HepG2 (cell line): ENCODE data around the gene ALPL. TPM values are rescaled to one million over a fixed set of nuclear protein-coding genes. Genes with fewer than 3 reads are reported as not detected.

ENCODE experiments used
- ATAC-seq: fragments of 200-7000 bp; cut with Tn5 transposase; 3 replicates; pipeline ENCODE4 v1.9.1; 2020; ENCODE audit warnings: mild to moderate bottlenecking, moderate library complexity
- BruUV-seq: library from RNA; stranded (reverse); fragments of 400-500 nt; replicated peaks from 2 replicates; lab custom pipeline; 2021; lab: Mats Ljungman, UMichigan
- CTCF ChIA-PET: fragments of 300-600 bp; formaldehyde crosslinking; extraction: SDS; loops from one replicate; lab custom pipeline; 2021; ENCODE audit warnings: low total read pairs, inconsistent platforms, low intra/inter-chr PET ratio; lab: Yijun Ruan, JAX
- POLR2A ChIA-PET: fragments of 350-600 bp; sonication (Branson Sonifier 250); formaldehyde crosslinking; loops from one replicate; lab custom pipeline; 2020; ENCODE audit warnings: antibody characterized with exemption, inconsistent platforms; lab: Yijun Ruan, JAX
- DNase-seq: peaks from one replicate; pipeline ENCODE4 v3.0.0-alpha.2; 2015; ENCODE audit warnings: low spot score
- FAIRE-seq: peaks from 3 replicates; lab custom pipeline; 2011; peaks lifted over from hg19 to GRCh38; lab: Jason Lieb, UNC
- H2AFZ ChIP-seq: one replicate; pipeline ENCODE4 v1.6.1; 2011; ENCODE audit warnings: low read length, inconsistent platforms
- H3K27ac ChIP-seq: fragments of 300-600 bp; 3 replicates; pipeline ENCODE4 v1.8.0; 2011; ENCODE audit warnings: mixed run types, mild to moderate bottlenecking, mixed read lengths, low read length, inconsistent platforms; ENCODE audit not compliant: insufficient read depth; ENCODE audit errors: extremely low read length
- H3K27me3 ChIP-seq, 2 experiments: fragments of 200-600 bp in 1 of 2; 2 replicates in 1 of 2; 3 replicates in 1 of 2; pipeline versions ENCODE4 v1.6.0 to v1.8.0; 2011; ENCODE audit warnings: low read length in 2 of 2, mild to moderate bottlenecking in 2 of 2, moderate library complexity in 2 of 2, inconsistent platforms in 1 of 2; ENCODE audit not compliant: insufficient read depth in 2 of 2, control insufficient read depth in 1 of 2
- H3K36me3 ChIP-seq, 2 experiments: fragments of 200-600 bp in 1 of 2; replicated peaks in 1 of 2; 2 replicates in 1 of 2; 3 replicates in 1 of 2; pipeline versions ENCODE4 v1.5.1 to v1.8.0; 2011; ENCODE audit warnings: low read length in 2 of 2, inconsistent platforms in 1 of 2; ENCODE audit not compliant: insufficient read depth in 2 of 2, control insufficient read depth in 1 of 2
- H3K4me1 ChIP-seq: 2 replicates; pipeline ENCODE4 v1.5.1; 2012; ENCODE audit warnings: low read length, inconsistent platforms; ENCODE audit not compliant: insufficient read depth
- H3K4me2 ChIP-seq: 2 replicates; pipeline ENCODE4 v1.6.0; 2011; ENCODE audit warnings: low read depth, low read length, inconsistent platforms
- H3K4me3 ChIP-seq, 3 experiments: fragments of 200-600 bp in 1 of 3; sonication (generic), shearing (Covaris generic) in 1 of 3; replicated peaks in 1 of 3; 2 replicates each; pipeline ENCODE4 v1.5.1; 2011 to 2016; ENCODE audit warnings: low read length in 3 of 3, inconsistent platforms in 2 of 3, low read depth in 2 of 3, mild to moderate bottlenecking in 2 of 3, control low read depth in 1 of 3, mixed read lengths in 1 of 3; ENCODE audit not compliant: insufficient read depth in 1 of 3
- H3K79me2 ChIP-seq: one replicate; pipeline ENCODE4 v1.6.1; 2011; ENCODE audit warnings: low read length, inconsistent platforms; ENCODE audit not compliant: insufficient read depth
- H3K9ac ChIP-seq: 2 replicates; pipeline ENCODE4 v1.6.0; 2011; ENCODE audit warnings: mild to moderate bottlenecking, low read depth, low read length, inconsistent platforms; ENCODE audit not compliant: insufficient read depth
- H3K9me3 ChIP-seq: 2 replicates; pipeline ENCODE4 v1.5.1; 2012; ENCODE audit warnings: mild to moderate bottlenecking, low read length
- H4K20me1 ChIP-seq: 2 replicates; pipeline ENCODE4 v1.6.0; 2011; ENCODE audit warnings: inconsistent platforms, mild to moderate bottlenecking, low read length, moderate library complexity; ENCODE audit not compliant: insufficient read depth
- ESRRA ChIP-seq: sonication (generic); formaldehyde crosslinking; IDR thresholded peaks from 2 replicates; pipeline ENCODE4 v1.5.1; 2020; ENCODE audit warnings: mild to moderate bottlenecking, low read depth, missing genetic modification reagents
- RXRA ChIP-seq: sonication (generic); formaldehyde crosslinking; IDR thresholded peaks from 2 replicates; pipeline ENCODE4 v1.5.1; 2020; ENCODE audit warnings: missing genetic modification reagents
- WGBS: methylation state at CpG from one replicate; pipeline ENCODE4 v1.1.6; 2017; ENCODE audit warnings: low lambda C conversion rate; 5-methylcytosine and 5-hydroxymethylcytosine counted together
- in situ Hi-C: cut with HindIII; loops from 2 replicates; pipeline ENCODE4 v1.10.0; 2017; ENCODE audit warnings: low pct_unique_long_range_greater_than_20kb; ENCODE audit not compliant: extremely low pct_ligation_motif_present
- intact Hi-C: fragments of 100-400 bp; cut with micrococcal nuclease; formaldehyde crosslinking; loops from one replicate; pipeline ENCODE4 v1.10.0; 2022; ENCODE audit not compliant: unreplicated experiment
- polyA plus RNA-seq, 8 experiments: library from polyadenylated mRNA; depleted of rRNA in 3 of 8; stranded (reverse) in 7 of 8; unstranded in 1 of 8; fragments of >200 nt; fragmentation: Illumina TruSeq in 4 of 8; extraction: Trizol in 4 of 8; gene quantifications; 2 replicates each; pipeline versions ENCODE4 v1.2.1 to v1.2.3, GENCODE V29; 2011 to 2016; ENCODE audit warnings: low read depth in 4 of 8, missing spikeins in 1 of 8, mixed read lengths in 1 of 8; ENCODE audit not compliant: insufficient read depth in 1 of 8
- total RNA-seq, 5 experiments: library from RNA; depleted of rRNA; stranded (reverse); fragments of >200 nt; fragmentation: Illumina TruSeq; extraction: Trizol; gene quantifications; 2 replicates each; pipeline ENCODE4 v1.2.3, GENCODE V29; 2016; ENCODE audit warnings: low read depth in 1 of 5
- TF ChIP-seq, protein P1 (sequence below): IDR thresholded peaks from 2 replicates; pipeline ENCODE4 v1.6.1; 2012; ENCODE audit warnings: inconsistent platforms
- TF ChIP-seq, protein P2 (sequence below): sonication (generic); formaldehyde crosslinking; IDR thresholded peaks from 2 replicates; pipeline ENCODE4 v1.4.0; 2020; ENCODE audit warnings: mild to moderate bottlenecking, missing genetic modification reagents

The ALPL gene
- total and polyA plus RNA-seq, 2 of the 13 experiments (the other 11 are each of a cell fraction or from before 2014, with no cell fraction given), result 0.12 TPM; not detected in 1

- H3K9ac ChIP-seq, result no peak overlapping the region
- intact Hi-C loops (no loop called here), in situ Hi-C loops (no loop called here)
- no TSS peak for BruUV-seq
- ChIA-PET POLR2A (no interaction called here), CTCF (no interaction called here)
- no peak overlapping the region for H2AFZ ChIP-seq
- DNase-seq (no peak), FAIRE-seq (no peak), ATAC-seq (no peak)
- H3K4me3 ChIP-seq, result no peak overlapping the region
- H3K79me2 ChIP-seq, result no peaks in the 10 kb centered on the region
- peaks cover 24% of the 10 kb centered on the region for H3K4me1 ChIP-seq
- peaks cover 0 to 9% of the 10 kb centered on the region in 2 experiments; a peak in 2 of 5 replicates for H3K27me3 ChIP-seq
- H3K9me3 ChIP-seq, result no peaks in the 10 kb centered on the region
- 40% methylated on average over 5 of the region's 5 CpGs for WGBS
- H3K4me2 ChIP-seq, result no peak overlapping the region
- no peak overlapping the region for H3K27ac ChIP-seq
- H4K20me1 ChIP-seq, result no peaks in the 10 kb centered on the region; the same call in 1 of the 2 replicates
- no peaks in the 10 kb centered on the region for H3K36me3 ChIP-seq
- TF ChIP-seq RXRA (CRISPR knock-in tag) (no peak), ESRRA (CRISPR knock-in tag) (no peak)
- TF ChIP-seq, protein P1, sequence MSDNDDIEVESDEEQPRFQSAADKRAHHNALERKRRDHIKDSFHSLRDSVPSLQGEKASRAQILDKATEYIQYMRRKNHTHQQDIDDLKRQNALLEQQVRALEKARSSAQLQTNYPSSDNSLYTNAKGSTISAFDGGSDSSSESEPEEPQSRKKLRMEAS, result no peak
- TF ChIP-seq, protein P2, sequence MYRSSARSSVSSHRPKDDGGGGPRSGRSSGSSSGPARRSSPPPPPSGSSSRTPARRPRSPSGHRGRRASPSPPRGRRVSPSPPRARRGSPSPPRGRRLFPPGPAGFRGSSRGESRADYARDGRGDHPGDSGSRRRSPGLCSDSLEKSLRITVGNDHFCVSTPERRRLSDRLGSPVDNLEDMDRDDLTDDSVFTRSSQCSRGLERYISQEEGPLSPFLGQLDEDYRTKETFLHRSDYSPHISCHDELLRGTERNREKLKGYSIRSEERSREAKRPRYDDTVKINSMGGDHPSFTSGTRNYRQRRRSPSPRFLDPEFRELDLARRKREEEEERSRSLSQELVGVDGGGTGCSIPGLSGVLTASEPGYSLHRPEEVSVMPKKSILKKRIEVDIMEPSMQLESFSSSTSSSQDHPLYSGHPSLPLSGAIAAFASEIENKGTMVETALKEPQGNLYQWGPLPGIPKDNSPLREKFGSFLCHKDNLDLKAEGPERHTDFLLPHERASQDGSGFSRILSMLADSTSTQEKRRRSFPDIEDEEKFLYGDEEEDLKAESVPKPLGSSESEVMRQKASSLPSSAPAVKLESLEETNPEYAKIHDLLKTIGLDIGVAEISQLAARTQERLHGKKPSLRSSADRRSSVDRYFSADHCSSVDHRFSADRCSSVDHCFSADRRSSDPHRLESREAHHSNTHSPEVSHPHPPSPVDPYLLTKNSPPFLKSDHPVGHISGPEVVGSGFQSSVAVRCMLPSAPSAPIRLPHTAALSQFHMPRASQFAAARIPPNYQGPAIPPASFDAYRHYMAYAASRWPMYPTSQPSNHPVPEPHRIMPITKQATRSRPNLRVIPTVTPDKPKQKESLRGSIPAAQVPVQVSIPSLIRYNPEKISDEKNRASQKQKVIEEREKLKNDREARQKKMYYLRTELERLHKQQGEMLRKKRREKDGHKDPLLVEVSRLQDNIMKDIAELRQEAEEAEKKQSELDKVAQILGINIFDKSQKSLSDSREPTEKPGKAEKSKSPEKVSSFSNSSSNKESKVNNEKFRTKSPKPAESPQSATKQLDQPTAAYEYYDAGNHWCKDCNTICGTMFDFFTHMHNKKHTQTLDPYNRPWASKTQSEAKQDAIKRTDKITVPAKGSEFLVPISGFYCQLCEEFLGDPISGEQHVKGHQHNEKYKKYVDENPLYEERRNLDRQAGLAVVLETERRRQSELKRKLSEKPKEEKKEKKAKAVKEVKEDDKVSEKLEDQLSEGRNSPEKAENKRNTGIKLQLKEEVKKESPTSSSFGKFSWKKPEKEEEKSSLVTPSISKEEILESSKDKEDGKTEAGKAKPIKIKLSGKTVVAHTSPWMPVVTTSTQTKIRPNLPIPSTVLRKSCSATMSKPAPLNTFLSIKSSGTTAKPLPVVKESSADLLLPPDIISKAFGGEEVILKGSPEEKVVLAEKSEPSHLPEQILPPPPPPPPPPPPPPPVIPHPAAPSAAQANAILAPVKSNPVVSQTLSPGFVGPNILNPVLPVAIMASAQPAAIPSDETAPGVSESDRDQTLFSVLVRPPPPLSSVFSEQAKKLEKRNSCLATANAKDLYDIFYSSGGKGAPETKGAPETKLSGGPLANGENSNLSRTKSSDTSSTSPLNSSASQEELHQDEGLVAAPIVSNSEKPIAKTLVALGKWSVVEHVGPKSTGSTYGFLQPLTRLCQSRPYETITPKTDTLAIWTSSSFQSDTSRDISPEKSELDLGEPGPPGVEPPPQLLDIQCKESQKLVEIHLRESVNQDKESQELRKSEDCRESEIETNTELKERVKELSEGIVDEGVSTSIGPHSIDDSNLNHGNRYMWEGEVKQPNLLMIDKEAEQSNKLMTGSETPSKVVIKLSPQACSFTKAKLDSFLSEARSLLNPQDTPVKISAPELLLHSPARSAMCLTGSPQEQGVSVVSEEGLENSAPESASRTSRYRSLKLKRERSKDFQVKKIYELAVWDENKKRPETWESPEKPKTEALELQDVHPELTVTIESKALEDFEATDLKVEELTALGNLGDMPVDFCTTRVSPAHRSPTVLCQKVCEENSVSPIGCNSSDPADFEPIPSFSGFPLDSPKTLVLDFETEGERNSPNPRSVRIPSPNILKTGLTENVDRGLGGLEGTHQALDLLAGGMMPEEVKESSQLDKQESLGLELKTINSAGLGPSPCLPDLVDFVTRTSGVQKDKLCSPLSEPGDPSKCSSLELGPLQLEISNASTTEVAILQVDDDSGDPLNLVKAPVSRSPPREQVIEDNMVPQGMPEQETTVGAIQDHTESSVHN (CRISPR knock-in tag), result no peak
These were observed 22.0 kb downstream of the ALPL start for GRCh38 chr1:21531241-21531640.
